PC-9 (cell line): ENCODE data around the gene ERMARD. TPM values are rescaled to one million over a fixed set of nuclear protein-coding genes. Genes with fewer than 3 reads are reported as not detected.

Experiments
- BruUV-seq: library from RNA; stranded (reverse); fragments of 400-500 nt; replicated peaks from 2 replicates; lab custom pipeline; 2021; lab: Mats Ljungman, UMichigan
- CTCF ChIA-PET: fragments of 300-600 bp; sonication (Branson Sonifier 250); formaldehyde crosslinking; loops from one replicate; lab custom pipeline; 2022; ENCODE audit warnings: antibody characterized with exemption; lab: Charles Lee
- POLR2A ChIA-PET: fragments of 300-600 bp; sonication (Branson Sonifier 250); formaldehyde crosslinking; loops from one replicate; lab custom pipeline; 2022; ENCODE audit warnings: antibody characterized with exemption; ENCODE audit not compliant: unreplicated experiment; lab: Charles Lee
- DNase-seq, 2 experiments: peaks; one replicate each; pipeline versions ENCODE4 v3.0.0 to v3.0.0-alpha.2; 2015 to 2022; ENCODE audit warnings: mixed read lengths in 1 of 2
- H2AFZ ChIP-seq: fragments of 200-600 bp; sonication (generic); 2 replicates; pipeline ENCODE4 v1.8.1; 2017; ENCODE audit warnings: antibody characterized with exemption
- H3F3A ChIP-seq: fragments of 200-600 bp; sonication (generic); 2 replicates; pipeline ENCODE4 v1.8.1; 2017; ENCODE audit warnings: antibody characterized with exemption, mild to moderate bottlenecking, low read depth; ENCODE audit not compliant: insufficient read depth
- H3K27ac ChIP-seq: fragments of 200-600 bp; sonication (generic); 2 replicates; pipeline ENCODE4 v1.6.1; 2016; ENCODE audit warnings: mixed run types
- H3K27me3 ChIP-seq: fragments of 200-600 bp; sonication (generic); 2 replicates; pipeline ENCODE4 v1.6.1; 2016; ENCODE audit warnings: low read depth, mixed run types; ENCODE audit not compliant: insufficient read depth
- H3K36me3 ChIP-seq: fragments of 200-600 bp; sonication (generic); 2 replicates; pipeline ENCODE4 v1.6.1; 2016; ENCODE audit warnings: low read depth, mixed run types
- H3K4me1 ChIP-seq: fragments of 200-600 bp; sonication (generic); replicated peaks from 2 replicates; pipeline ENCODE4 v1.6.1; 2016; ENCODE audit warnings: mixed run types; ENCODE audit not compliant: insufficient read depth
- H3K4me2 ChIP-seq: fragments of 200-600 bp; sonication (generic); 2 replicates; pipeline ENCODE4 v1.6.1; 2017; ENCODE audit warnings: mixed run types
- H3K4me3 ChIP-seq: fragments of 200-600 bp; sonication (generic); 2 replicates; pipeline ENCODE4 v1.6.1; 2016; ENCODE audit warnings: mixed run types
- H3K79me2 ChIP-seq: fragments of 200-600 bp; sonication (generic); 2 replicates; pipeline ENCODE4 v1.6.1; 2017; ENCODE audit warnings: low read depth, mixed run types
- H3K9me2 ChIP-seq: fragments of 200-600 bp; sonication (generic); 2 replicates; pipeline ENCODE4 v1.8.1; 2017; ENCODE audit warnings: mild to moderate bottlenecking; ENCODE audit not compliant: insufficient read depth
- H3K9me3 ChIP-seq: fragments of 200-600 bp; sonication (generic); 2 replicates; pipeline ENCODE4 v1.8.1; 2016; ENCODE audit warnings: low read depth; ENCODE audit not compliant: insufficient read depth
- H4K20me1 ChIP-seq: fragments of 200-600 bp; sonication (generic); 2 replicates; pipeline ENCODE4 v1.8.1; 2017; ENCODE audit not compliant: insufficient read depth
- EZH2 ChIP-seq: fragments of 200-600 bp; sonication (generic); IDR thresholded peaks from 2 replicates; pipeline ENCODE4 v1.8.0; 2017; ENCODE audit warnings: antibody characterized with exemption, low read depth
- intact Hi-C: fragments of 100-400 bp; cut with micrococcal nuclease; formaldehyde crosslinking; loops from one replicate; pipeline ENCODE4 v1.10.0; 2022; ENCODE audit not compliant: unreplicated experiment
- total RNA-seq: library from RNA; stranded (reverse); gene quantifications from 2 replicates; pipeline ENCODE4 v1.2.3, GENCODE V29; 2021
- TF ChIP-seq, protein P1 (sequence below): fragments of 200-600 bp; sonication (generic); conservative IDR thresholded peaks from 2 replicates; pipeline ENCODE4 v1.6.1; 2017; ENCODE audit warnings: mixed run types, antibody characterized with exemption, mild to moderate bottlenecking, moderate library complexity

The ERMARD gene
- total RNA-seq, 1 experiment from 2014 or later: 19.3 TPM

DNA sequence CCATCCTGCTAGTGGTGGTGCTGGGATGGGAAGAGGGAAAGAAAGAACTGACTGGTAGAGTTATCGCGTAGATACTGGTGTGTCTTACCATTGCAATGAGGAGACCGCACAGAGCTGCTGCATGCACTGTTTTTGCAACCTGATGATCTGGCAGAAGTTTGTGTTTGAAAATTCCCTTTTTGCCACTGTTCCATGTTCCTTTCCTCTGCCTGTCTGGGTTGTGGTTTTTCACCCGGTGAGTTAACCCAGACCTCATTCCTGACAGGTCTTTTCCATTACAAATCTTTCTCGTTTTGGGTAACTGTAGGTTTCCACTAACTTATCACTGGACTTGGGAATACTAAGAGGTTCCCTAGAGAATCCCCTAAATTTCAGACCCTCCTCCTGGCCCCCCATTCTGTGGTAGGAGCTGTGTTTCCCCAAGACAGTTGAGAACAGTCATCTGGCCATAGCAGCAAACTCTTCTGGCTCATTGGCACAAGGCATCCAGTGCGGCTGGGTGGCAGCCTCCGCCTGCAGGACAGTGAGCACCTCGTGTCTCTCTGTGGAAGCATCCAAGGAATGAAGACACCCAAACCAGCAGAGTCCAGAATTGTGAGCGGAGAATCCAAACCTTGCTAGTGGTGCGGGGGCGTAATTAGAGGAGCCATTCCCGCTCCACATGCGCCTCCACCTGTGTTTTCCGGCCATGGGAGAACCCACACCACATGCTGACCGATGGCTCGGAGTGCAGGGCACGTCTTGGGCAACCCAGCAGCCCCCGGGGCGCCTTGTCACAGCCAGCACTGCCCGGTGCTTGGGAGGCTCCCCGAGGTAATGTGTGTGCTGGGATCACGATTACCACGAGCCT lies 32.8 kb downstream of the ERMARD start:
- no peak overlapping the region for H3K4me3 ChIP-seq
- ChIA-PET CTCF (no interaction called here), POLR2A (no interaction called here)
- no peak for DNase-seq
- H3F3A ChIP-seq: no peaks in the 10 kb centered on the region
- H3K36me3 ChIP-seq: no peaks in the 10 kb centered on the region
- H3K4me2 ChIP-seq: no peak overlapping the region
- H3K79me2 ChIP-seq: no peaks in the 10 kb centered on the region
- no peaks in the 10 kb centered on the region for H4K20me1 ChIP-seq
- no peaks in the 10 kb centered on the region for H3K4me1 ChIP-seq
- TF ChIP-seq, protein P1, sequence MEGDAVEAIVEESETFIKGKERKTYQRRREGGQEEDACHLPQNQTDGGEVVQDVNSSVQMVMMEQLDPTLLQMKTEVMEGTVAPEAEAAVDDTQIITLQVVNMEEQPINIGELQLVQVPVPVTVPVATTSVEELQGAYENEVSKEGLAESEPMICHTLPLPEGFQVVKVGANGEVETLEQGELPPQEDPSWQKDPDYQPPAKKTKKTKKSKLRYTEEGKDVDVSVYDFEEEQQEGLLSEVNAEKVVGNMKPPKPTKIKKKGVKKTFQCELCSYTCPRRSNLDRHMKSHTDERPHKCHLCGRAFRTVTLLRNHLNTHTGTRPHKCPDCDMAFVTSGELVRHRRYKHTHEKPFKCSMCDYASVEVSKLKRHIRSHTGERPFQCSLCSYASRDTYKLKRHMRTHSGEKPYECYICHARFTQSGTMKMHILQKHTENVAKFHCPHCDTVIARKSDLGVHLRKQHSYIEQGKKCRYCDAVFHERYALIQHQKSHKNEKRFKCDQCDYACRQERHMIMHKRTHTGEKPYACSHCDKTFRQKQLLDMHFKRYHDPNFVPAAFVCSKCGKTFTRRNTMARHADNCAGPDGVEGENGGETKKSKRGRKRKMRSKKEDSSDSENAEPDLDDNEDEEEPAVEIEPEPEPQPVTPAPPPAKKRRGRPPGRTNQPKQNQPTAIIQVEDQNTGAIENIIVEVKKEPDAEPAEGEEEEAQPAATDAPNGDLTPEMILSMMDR: no peak
- H3K27me3 ChIP-seq: peaks cover 14% of the 10 kb centered on the region
- H3K9me2 ChIP-seq: no peaks in the 10 kb centered on the region
- no peak overlapping the region for H2AFZ ChIP-seq
- no peak overlapping the region for H3K27ac ChIP-seq
- no TSS peak for BruUV-seq
- intact Hi-C loops: no loop called here
- no peaks in the 10 kb centered on the region for H3K9me3 ChIP-seq

DNA sequence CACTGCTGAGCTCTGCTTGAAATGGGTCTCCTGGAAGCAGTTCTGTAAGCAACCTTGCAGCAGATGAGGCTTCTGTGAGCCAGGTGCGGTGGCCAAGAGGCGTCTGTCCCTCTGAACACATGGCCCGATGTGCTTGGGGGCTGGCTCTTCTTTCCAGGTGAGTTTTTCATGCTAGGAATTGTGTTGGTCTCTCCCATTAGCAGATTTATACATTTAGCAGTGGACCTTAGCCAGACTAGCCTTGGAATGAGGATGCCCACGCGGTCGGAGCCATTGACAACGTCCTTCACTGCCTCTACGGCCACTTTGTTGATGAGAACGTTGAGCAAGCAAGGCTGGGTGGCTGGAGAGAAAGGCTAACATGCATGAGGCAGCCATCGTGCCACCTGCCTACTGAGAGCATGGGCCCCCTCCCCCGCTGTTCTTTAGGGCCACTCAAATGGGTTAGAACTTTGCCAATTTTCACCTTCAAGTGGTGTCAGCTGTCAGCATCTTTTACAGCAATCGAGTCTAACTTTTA lies 33.5 kb downstream of the ERMARD start:
- BruUV-seq: no TSS peak
- DNase-seq: no peak
- no peak for TF ChIP-seq EZH2
- TF ChIP-seq, protein P1: no peak
- no peaks in the 10 kb centered on the region for H3K36me3 ChIP-seq
- no peak overlapping the region for H2AFZ ChIP-seq
- no peaks in the 10 kb centered on the region for H3K9me3 ChIP-seq
- intact Hi-C loops: no loop called here
- no peak overlapping the region for H3K4me2 ChIP-seq
- no peaks in the 10 kb centered on the region for H3K79me2 ChIP-seq
- H4K20me1 ChIP-seq: no peaks in the 10 kb centered on the region
- no peaks in the 10 kb centered on the region for H3K4me1 ChIP-seq
- peaks cover 14% of the 10 kb centered on the region for H3K27me3 ChIP-seq
- no peak overlapping the region for H3K4me3 ChIP-seq
- H3F3A ChIP-seq: no peaks in the 10 kb centered on the region
- ChIA-PET POLR2A (no interaction called here), CTCF (no interaction called here)
- H3K27ac ChIP-seq: no peak overlapping the region
- no peaks in the 10 kb centered on the region for H3K9me2 ChIP-seq

DNA sequence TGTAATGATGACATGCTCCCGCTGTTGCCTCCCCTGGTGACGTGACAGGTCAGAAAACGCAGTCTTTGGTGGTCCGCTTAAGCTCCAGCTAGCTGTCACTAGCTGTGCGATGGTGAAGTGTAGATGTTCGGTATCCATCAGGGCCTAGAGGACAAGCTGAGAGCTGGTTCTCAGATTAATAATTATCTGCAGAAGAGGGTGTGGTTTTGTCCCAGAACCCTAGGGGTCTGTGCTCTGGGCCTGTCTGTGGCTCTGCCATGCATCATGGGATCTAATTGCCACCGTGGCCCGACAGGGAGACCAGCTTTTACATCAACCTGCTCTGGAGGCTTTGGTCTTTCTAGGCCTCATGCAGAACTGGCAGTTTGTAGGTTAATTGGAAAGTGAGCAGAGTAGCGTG lies 34.1 kb downstream of the ERMARD start:
- Histone ChIP-seq H3K9me2 (no peaks in the 10 kb centered on the region), H2AFZ (no peak overlapping the region), H3K4me3 (no peak overlapping the region), H3K4me2 (no peak overlapping the region), H3F3A (no peaks in the 10 kb centered on the region), H3K4me1 (no peaks in the 10 kb centered on the region), H3K27me3 (peaks cover 19% of the 10 kb centered on the region), H3K36me3 (no peaks in the 10 kb centered on the region), H3K79me2 (no peaks in the 10 kb centered on the region), H4K20me1 (no peaks in the 10 kb centered on the region), H3K27ac (no peak overlapping the region), H3K9me3 (no peaks in the 10 kb centered on the region)
- no peak for DNase-seq
- ChIA-PET POLR2A (no interaction called here), CTCF (no interaction called here)
- BruUV-seq: no TSS peak
- TF ChIP-seq, protein P1: no peak
- TF ChIP-seq EZH2: no peak
- intact Hi-C loops: no loop called here
